ACC112 (cell line): ENCODE measurements around the gene SUCLG2.

ENCODE experiments used
- H2AFZ ChIP-seq: fragments of 200-600 bp; sonication (generic); one replicate; pipeline ENCODE4 v1.6.0; 2017; ENCODE audit warnings: antibody characterized with exemption, low read length; ENCODE audit not compliant: unreplicated experiment
- H3K27ac ChIP-seq: fragments of 200-600 bp; sonication (generic); 2 replicates; pipeline ENCODE4 v1.5.1; 2014; ENCODE audit warnings: low read depth, mild to moderate bottlenecking, antibody characterized with exemption, low read length, moderate library complexity
- H3K27me3 ChIP-seq: fragments of 200-600 bp; sonication (generic); 2 replicates; pipeline ENCODE4 v1.6.1; 2014; ENCODE audit warnings: mild to moderate bottlenecking, antibody characterized with exemption, low read length, moderate library complexity, mixed read lengths; ENCODE audit not compliant: insufficient read depth
- H3K36me3 ChIP-seq: fragments of 200-600 bp; sonication (generic); 2 replicates; pipeline ENCODE4 v1.6.1; 2016; ENCODE audit warnings: mild to moderate bottlenecking, antibody characterized with exemption, low read length, moderate library complexity, mixed read lengths; ENCODE audit not compliant: insufficient read depth
- H3K4me1 ChIP-seq: fragments of 200-600 bp; sonication (generic); one replicate; pipeline ENCODE4 v1.6.1; 2016; ENCODE audit warnings: low read length, mixed read lengths; ENCODE audit not compliant: insufficient read depth, unreplicated experiment, control insufficient read depth
- H3K4me3 ChIP-seq: fragments of 200-600 bp; sonication (generic); 2 replicates; pipeline ENCODE4 v1.5.1; 2014; ENCODE audit warnings: mild to moderate bottlenecking, low read depth, low read length
- H3K79me2 ChIP-seq: fragments of 200-600 bp; sonication (generic); one replicate; pipeline ENCODE4 v1.6.0; 2016; ENCODE audit warnings: low read length; ENCODE audit not compliant: control insufficient read depth, unreplicated experiment, insufficient read depth

Gene SUCLG2

DNA sequence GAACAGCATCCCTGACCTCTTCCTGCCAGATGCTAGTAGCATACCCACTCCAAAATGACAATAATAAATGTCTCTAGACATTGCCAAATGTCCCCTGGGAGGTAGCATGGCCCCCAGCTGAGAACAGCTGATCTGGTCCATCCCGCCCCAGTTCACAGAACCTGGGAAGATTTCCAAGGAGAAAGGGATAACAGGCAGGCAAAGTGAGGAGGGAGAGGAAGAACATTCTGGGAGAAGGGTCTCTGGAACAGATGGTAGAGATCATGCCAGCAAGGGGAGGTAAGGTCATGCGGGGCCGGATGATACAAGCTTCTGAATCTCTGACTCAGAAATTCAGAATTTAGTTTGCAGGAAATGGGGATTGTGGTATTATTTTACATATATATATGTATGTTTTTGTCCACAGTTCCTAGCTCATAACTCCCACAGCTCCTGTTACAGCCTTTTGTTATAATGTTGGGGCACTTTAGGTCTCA is 192.7 kb downstream of the SUCLG2 start:
- Histone ChIP-seq H2AFZ (peak overlapping the region; percentile 18), H3K79me2 (no peaks in the 10 kb centered on the region), H3K27me3 (no peaks in the 10 kb centered on the region), H3K4me3 (no peak overlapping the region), H3K36me3 (no peaks in the 10 kb centered on the region), H3K27ac (peak overlapping the region; percentile 79), H3K4me1 (peaks cover 31% of the 10 kb centered on the region)

DNA sequence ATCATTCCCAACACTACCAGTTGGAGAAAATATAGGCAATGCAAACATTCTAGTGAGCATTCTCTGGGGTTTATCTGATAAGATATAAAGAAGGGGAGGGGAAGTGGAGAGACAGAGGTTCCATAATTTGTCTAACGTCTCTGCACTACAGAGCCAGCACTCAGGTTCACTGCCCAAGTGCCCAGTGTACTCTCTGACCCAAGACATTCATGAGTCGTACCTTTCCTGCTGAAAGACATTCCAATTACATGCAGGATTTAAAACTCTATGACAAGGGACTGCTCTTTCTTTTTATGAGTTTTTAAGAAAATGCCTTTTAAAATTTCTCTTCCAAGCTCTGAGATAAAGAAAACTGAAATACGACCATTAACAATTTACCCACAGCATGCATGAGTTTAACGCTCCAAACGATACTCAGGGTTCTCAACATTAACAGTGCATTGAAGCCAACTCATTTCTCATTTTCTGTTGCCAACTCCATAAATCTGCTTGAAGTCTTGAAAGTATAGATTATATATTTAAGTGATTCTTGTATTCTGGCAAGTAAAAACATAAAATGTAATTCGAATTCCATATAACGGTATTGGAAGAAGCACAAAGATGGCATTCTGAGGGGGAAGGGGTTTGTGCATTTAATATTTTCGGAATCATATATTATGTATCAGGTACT is 193.4 kb downstream of the SUCLG2 start:
- Histone ChIP-seq H3K79me2 (no peaks in the 10 kb centered on the region), H3K27ac (peak overlapping the region; percentile 79), H3K27me3 (no peaks in the 10 kb centered on the region), H3K4me1 (peaks cover 31% of the 10 kb centered on the region), H2AFZ (no peak overlapping the region), H3K36me3 (no peaks in the 10 kb centered on the region), H3K4me3 (no peak overlapping the region)

- no peaks in the 10 kb centered on the region for H3K36me3 ChIP-seq
- H3K79me2 ChIP-seq = no peaks in the 10 kb centered on the region
- H2AFZ ChIP-seq = no peak overlapping the region
- no peaks in the 10 kb centered on the region for H3K27me3 ChIP-seq
- no peak overlapping the region for H3K4me3 ChIP-seq
- no peak overlapping the region for H3K27ac ChIP-seq
- peaks cover 31% of the 10 kb centered on the region for H3K4me1 ChIP-seq
These were observed 194.6 kb downstream of the SUCLG2 start for GRCh38 chr3:67459796-67460195.

DNA sequence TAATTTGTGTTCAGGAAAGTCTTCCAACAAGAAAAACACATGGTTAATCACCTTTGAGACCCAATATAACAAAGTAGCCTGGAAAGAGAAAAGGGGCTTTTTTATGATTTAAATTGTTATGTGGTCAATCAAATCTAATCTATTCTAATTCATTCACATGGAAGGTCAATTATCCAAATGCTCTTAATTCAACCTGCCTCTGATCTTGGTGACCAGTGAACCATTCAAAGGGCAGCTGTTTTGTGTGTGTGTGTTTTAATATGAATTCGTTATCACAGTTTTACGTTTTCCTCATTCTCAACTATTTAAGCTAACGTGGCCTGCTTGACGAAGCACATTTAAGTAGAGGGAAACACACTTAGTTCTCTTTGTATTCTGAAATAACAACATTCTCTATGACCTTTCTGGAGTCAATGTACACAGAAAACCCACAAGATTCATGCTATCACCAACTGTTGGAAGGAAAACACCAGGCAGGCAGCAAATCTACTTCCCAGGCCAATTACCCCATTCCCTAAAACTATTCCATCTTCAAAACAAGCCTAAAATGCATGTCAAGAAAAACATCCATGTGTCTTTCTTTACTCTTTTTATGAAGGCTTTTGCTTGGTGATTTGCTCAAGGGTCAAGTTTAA is 195.4 kb downstream of the SUCLG2 start:
- Histone ChIP-seq H3K27me3 (no peaks in the 10 kb centered on the region), H2AFZ (no peak overlapping the region), H3K27ac (no peak overlapping the region), H3K4me1 (peaks cover 31% of the 10 kb centered on the region), H3K79me2 (no peaks in the 10 kb centered on the region), H3K4me3 (no peak overlapping the region), H3K36me3 (no peaks in the 10 kb centered on the region)

GRCh38 chr3:67458408-67458807 is 196.0 kb downstream of the SUCLG2 start:
- no peaks in the 10 kb centered on the region for H3K79me2 ChIP-seq
- H3K27me3 ChIP-seq = no peaks in the 10 kb centered on the region
- H3K4me1 ChIP-seq = peaks cover 26% of the 10 kb centered on the region
- H2AFZ ChIP-seq = no peak overlapping the region
- no peaks in the 10 kb centered on the region for H3K36me3 ChIP-seq
- H3K4me3 ChIP-seq = no peak overlapping the region
- no peak overlapping the region for H3K27ac ChIP-seq

DNA sequence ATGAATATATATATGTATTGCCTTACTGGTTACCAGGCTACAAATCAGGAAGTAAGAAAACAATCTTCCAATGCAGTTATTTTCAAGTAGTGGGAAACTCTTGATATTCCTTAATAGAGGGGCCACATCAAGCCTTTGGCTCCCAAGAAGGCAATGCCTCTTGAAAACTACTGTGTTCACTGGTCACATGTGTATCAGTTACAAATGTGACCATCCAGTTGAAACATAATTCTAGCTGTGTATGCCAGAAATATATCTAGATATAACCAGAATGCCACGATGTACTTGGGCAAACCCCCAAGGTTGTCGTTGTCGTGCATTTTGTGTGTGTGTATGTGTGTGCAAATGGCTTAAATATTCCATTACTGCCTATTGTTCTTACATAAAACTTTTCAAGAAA is 200.8 kb downstream of the SUCLG2 start:
- H3K36me3 ChIP-seq = no peaks in the 10 kb centered on the region
- H2AFZ ChIP-seq = no peak overlapping the region
- no peaks in the 10 kb centered on the region for H3K4me1 ChIP-seq
- H3K27ac ChIP-seq = no peak overlapping the region
- no peaks in the 10 kb centered on the region for H3K79me2 ChIP-seq
- no peak overlapping the region for H3K4me3 ChIP-seq
- no peaks in the 10 kb centered on the region for H3K27me3 ChIP-seq

DNA sequence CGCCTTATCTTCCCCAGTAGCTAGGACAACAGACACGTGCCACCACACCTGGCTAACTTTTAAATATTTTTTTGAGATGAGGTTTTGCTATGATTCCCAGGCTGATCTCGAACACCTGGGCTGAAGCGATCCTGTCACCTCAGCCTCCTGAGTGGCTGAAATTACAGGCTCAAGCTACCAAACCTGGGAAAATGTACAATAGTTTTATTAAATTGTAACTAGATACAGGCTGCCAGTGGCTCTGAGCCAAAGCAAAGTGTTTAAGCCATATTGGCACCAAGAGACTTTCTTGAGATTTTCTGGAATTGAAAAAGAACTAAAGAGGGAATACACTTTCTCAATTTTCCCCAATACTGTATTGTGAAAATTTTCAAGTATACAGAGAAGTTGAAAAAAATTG is 204.3 kb downstream of the SUCLG2 start:
- Histone ChIP-seq H3K27me3 (no peaks in the 10 kb centered on the region), H3K79me2 (no peaks in the 10 kb centered on the region), H3K36me3 (no peaks in the 10 kb centered on the region), H3K4me3 (no peak overlapping the region), H3K27ac (no peak overlapping the region), H3K4me1 (no peaks in the 10 kb centered on the region), H2AFZ (no peak overlapping the region)

GRCh38 chr3:67447393-67447792 is 207.0 kb downstream of the SUCLG2 start:
- Histone ChIP-seq H3K4me1 (no peaks in the 10 kb centered on the region), H3K4me3 (no peak overlapping the region), H2AFZ (no peak overlapping the region), H3K79me2 (no peaks in the 10 kb centered on the region), H3K27me3 (no peaks in the 10 kb centered on the region), H3K36me3 (no peaks in the 10 kb centered on the region), H3K27ac (no peak overlapping the region)

GRCh38 chr3:67437789-67438188 is 216.6 kb downstream of the SUCLG2 start:
- Histone ChIP-seq H3K4me3 (no peak overlapping the region), H3K27me3 (no peaks in the 10 kb centered on the region), H3K27ac (no peak overlapping the region), H3K36me3 (no peaks in the 10 kb centered on the region), H3K79me2 (no peaks in the 10 kb centered on the region), H3K4me1 (no peaks in the 10 kb centered on the region), H2AFZ (no peak overlapping the region)

GRCh38 chr3:67437090-67437489 is 217.3 kb downstream of the SUCLG2 start:
- no peaks in the 10 kb centered on the region for H3K27me3 ChIP-seq
- no peaks in the 10 kb centered on the region for H3K36me3 ChIP-seq
- no peak overlapping the region for H3K4me3 ChIP-seq
- no peak overlapping the region for H2AFZ ChIP-seq
- H3K79me2 ChIP-seq = no peaks in the 10 kb centered on the region
- H3K27ac ChIP-seq = no peak overlapping the region
- no peaks in the 10 kb centered on the region for H3K4me1 ChIP-seq

DNA sequence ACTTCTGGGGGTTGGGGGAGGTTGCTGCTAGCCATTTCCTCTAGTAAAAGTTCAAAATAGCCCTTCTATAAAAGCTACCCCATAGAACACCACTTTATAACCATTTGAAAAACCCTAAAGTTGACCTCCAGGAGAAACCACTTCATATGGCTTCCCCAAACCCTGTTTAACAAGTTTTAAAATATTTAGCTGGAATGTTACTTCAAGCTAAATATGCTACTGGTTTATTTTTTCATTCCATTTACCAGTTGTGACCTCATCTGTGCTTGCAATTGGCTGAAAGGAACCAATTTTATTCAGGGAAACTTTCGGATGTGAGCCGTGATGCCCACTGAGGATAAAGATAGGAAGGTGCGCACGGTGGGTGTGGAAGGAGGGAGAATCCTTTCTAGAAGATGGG is 221.3 kb downstream of the SUCLG2 start:
- no peak overlapping the region for H2AFZ ChIP-seq
- H3K27ac ChIP-seq = no peak overlapping the region
- H3K27me3 ChIP-seq = no peaks in the 10 kb centered on the region
- no peaks in the 10 kb centered on the region for H3K4me1 ChIP-seq
- H3K79me2 ChIP-seq = no peaks in the 10 kb centered on the region
- H3K36me3 ChIP-seq = no peaks in the 10 kb centered on the region
- H3K4me3 ChIP-seq = no peak overlapping the region
